HuH-7.5 (cell line): Measurements from ENCODE around the gene MAD2L2.

Source experiments
- DNase-seq: peaks from one replicate; pipeline ENCODE4 v3.0.0; 2011; ENCODE audit warnings: low spot score

The MAD2L2 gene

GRCh38 chr1:11681071-11681771 is at the start of gene MAD2L2:
Gene MAD2L2 (minus strand): TSS chr1:11681148. CDS start chr1:11680601, 547 bp downstream.
- peak; percentile 94 for DNase-seq

- no peak for DNase-seq
Observed at GRCh38 chr1:11730429-11730891, 49.5 kb upstream of the MAD2L2 start.

DNA sequence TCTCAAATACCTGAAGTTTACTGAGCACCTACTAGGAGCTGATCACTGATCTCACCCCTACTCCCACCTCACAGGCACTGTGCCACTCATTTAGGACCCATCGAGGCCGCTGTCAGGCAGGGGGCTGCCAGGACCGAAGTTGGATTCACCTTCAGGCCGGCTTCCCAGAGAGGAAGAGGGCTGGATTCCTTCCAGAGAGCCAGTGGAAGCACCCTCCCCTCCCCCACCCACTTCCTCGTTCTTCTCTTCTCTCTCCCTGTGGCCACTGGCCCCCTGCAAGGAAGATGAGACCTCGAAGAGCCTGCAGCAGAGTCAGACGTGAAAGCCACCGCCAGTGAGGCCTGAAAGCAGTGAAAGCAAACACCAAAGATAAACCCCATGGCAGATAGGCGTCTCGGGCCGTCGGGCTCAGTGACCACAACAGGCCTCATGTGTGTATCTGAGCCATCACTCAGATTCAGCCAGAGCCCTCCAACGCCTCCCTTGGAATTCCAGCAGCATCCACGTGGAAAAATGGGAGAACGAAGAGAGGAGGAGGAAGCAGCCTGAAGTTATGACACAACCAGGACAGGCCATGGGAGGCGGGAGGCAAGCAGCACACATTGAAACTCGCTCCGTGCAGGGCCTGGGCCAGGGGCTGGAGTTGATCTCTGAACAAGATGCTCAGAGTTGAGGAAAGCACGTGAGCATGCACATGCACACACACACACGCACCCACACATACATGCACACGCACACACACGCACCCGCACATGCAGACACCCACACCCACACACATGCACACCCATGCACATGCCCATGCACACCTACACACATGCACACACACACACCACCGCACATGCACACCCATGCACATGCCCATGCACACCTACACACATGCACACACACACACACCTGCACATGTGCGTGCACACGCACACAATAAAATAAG is 48.8 kb upstream of the MAD2L2 start:
- no peak for DNase-seq

DNA sequence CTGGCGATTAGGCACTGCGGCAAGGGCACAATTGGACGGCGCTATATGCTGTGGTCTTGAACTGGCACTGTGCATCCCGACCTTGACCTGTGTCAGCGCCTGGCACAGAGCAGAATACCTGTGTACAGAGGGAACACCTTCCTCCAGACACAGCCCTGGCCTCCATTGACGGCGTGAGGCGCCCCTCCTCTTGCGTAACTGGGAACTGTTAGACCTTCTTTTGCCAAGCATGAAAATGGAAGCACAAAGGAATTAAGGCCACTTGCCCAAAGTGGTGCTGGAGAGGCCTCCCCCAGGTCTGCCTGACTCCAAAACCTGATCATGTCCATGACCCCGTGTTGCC is 48.2 kb upstream of the MAD2L2 start:
- DNase-seq, result no peak

DNA sequence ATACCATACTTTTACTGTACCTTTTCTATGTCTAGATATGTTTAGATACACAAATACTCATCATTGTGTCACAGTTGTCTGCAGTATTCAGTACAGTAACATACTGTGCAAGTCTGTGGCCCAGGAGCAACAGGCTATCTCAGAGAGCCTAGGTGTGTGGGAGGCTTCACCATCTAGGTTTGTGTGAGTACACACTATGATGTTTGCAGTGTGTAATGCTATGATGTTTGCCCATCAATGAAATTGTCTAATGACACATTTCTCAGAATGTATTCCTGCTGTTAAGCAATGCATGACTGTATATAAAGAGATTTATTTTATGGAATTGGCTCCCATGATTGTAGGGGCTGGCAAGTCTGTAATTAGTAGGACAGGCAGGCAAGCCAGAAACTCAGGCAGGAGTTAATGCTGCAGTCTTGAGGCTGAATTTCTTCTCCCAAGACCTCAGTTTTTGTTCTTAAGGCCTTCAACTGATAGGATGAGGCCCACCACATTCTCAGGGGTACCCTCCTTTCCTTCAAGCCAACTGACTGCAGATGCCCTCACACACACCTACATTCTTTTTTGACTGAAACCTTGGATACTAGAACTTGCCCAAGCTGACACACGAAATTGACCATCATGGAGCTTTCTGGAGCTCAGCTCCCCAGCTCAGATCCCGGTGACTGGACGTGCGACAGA is 47.3 kb upstream of the MAD2L2 start:
- no peak for DNase-seq

DNA sequence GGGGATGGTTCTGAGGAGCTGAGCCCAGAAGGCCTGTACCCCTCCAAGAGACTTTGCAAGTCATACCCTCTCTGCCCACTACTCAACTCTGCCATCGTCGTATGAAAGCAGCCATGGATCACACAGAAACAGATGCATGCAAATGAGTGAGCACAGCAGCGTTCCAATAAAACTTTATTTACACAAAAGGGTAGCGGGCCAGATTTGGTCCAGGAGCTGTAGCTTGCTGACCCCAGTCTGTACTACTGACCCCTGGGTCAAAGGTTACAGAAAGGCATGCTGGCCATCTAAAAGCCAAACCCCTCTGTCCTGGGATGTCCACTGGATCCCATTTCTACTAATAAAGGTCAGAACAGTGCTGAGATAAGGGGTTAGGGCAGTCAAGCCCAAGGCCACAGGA is 46.2 kb upstream of the MAD2L2 start:
- no peak for DNase-seq

- DNase-seq, result no peak
Observed at GRCh38 chr1:11725616-11726015, 44.7 kb upstream of the MAD2L2 start.

GRCh38 chr1:11722538-11722937 is 41.6 kb upstream of the MAD2L2 start:
- no peak for DNase-seq

GRCh38 chr1:11721311-11721710 is 40.4 kb upstream of the MAD2L2 start:
- DNase-seq, result no peak

GRCh38 chr1:11720525-11720924 is 39.6 kb upstream of the MAD2L2 start:
- DNase-seq, result no peak

- DNase-seq, result no peak
Observed at GRCh38 chr1:11720033-11720376, 39.1 kb upstream of the MAD2L2 start.

DNA sequence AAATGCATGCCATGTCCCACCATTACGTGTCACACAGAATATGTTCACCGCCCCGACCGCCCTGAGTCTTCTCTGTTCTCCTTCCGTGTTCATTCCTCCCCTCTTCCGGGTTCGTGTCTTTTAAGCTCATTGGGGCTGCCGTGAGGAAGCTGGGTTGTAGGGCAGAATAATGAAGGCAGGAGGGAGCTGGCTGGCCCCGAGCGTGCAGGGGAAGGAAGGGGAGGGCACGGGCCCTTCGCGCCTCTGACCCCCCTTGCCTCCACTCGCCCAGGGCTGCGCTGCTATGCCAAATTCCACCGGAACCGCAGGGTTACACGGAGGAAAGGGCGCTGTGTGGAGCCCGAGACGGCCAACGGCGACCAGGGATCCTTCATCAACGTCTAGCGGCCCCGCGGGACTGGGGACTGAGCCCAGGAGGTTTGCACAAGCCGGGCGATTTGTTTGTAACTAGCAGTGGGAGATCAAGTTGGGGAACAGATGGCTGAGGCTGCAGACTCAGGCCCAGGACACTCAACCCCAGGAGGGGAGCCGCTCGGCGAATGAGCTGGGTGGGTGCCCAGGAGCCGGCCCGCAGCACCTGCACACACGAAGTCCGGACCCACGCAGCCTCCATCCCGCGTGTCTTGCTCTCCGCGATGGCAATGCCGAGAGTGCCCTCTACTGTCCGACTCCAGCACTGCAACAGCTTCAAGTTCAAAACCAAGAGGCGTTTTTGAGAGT is 38.5 kb upstream of the MAD2L2 start:
- no peak for DNase-seq

DNA sequence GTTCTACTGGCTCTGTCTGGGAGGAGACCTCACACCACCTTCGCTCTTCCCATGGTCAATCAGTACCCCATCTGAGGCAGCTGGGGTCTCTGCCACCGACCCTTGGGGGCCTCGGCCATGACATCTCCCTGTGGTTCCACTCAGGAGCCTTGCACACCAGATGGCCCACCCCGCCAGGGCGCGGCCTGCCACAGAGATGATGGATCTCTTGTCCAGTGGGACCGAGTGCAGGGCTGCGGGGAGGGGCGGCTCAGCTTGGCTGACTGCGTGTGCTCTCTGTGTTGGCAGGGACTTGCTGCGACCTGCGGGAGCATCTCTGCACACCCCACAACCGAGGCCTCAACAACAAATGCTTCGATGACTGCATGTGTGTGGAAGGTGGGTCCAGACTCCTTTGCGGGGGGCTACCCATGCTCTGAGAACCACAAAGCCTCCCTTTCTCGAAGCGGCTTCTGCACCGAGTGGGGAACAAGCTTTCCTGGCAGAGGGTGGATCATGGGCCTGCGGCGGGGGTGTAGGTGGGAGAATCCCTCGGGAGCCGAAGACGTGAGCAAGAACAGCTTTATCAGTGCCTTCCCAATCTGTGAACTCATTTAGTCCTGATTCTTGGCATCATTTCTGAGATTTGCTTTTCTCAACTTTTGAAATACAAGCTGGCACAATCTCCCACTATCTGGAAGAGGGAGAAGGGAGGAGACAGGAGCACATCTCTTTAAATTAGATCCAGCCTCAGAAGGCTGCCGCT is 34.1 kb upstream of the MAD2L2 start:
- no peak for DNase-seq

GRCh38 chr1:11713095-11713494 is 32.1 kb upstream of the MAD2L2 start:
- no peak for DNase-seq

DNA sequence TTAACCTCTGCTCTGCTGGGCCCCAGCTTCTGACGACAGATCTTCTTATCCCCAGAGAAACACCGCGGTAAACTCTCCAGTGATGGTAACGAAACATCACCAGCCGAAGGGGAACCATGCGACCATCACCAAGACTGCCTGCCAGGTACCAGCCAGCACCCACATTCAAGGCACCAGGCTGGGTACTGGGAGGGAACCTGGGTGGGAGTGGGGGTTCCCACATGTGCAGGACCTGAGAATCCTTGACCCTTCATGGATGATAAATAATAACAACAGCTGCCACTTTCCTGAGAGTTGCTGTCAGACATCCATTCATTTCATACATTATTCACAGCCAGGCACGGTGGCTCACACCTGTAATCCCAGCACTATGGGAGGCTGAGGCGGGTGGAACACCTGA is 31.3 kb upstream of the MAD2L2 start:
- DNase-seq, result no peak

GRCh38 chr1:11711490-11711889 is 30.5 kb upstream of the MAD2L2 start:
- DNase-seq, result no peak

DNA sequence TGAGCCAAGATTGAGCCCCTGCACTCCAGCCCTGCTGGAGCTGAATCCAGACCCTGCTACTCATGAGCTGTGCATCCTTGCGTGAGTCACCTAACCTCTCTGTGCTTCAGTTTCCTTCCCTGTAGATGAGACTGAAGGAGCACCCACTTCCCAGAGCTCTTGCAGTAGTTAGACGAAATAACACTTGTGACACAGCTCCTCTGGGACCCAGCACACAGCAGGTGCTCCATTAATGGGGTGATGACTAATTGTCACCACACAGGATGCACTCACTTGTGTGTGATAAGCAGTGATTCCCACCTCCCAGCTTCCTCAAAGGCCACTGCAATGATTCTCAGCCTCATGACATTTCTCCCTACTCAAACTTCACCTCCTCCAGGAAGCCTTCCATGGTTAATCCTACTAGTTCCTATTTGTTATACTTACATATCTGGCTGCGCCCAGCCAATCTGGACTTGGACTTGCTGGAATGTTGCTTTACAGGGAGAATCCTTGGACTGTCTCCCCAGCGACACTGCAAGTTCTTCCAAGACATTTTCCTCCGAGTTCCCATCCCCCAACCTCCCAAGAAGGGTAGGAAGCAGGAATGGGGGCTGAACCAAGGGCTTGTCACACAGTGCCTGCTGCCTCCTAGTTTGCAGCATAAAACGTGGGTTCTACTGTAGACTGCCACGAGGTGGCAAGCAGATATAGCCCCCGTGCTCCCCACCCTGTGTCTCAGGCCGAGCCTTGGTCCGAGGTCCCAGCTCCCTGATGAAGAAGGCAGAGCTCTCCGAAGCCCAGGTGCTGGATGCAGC is 27.8 kb upstream of the MAD2L2 start:
- no peak for DNase-seq

DNA sequence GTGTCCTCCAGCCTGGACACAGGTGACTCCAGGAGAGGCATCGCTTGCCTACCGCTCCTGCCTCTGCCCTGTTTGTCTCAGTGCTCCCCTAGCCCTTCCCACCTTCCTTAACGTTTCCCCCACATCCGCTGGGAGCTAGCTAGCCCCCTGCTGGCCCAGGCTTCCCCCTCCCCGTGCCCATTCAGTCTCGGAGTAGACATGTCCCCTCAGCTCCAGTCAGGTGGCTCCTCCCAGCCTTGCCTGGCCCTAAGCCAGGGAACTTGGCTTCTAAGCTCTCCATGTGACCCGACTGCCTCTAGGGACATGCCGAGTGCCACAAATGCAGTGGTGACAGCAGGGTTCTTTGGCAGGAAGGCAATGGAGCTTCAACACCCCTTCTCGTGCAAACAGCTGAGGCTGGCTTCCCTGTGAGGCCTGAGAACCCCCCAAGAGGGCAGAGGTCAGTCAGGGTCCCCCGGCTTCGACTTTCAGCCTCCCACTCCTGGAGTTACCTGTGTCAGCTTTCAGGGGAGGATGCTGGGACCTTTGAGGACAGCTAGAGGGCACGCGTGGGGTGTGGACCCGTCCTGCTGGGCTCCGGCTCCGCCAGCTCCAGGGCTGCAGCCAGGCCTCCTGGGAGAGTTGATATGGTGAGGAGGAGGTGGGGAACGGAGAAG is 26.8 kb upstream of the MAD2L2 start:
- DNase-seq, result no peak

- no peak for DNase-seq
Observed at GRCh38 chr1:11706292-11706691, 25.3 kb upstream of the MAD2L2 start.

DNA sequence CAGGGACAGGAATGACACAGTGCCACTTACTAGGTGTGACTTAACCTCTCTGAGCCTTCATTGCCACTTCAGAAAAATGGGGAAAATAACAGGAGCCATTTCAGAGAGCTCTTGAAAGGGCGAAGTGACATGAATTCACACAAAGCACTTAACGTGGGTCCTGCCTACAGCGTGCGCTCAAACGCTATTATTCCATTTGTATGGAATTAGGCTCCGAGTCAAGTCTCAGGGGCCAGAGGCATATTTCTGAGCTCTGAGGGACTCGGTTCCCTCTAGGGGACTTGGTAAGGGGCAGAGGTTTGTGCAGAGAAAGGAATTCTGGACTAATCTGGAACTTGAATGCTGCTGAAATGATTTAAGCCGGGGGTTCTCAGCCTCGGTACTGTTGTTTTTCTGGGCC is 24.6 kb upstream of the MAD2L2 start:
- DNase-seq, result no peak
